Stimulated activated CD4-positive, alpha-beta T cell treated with anti-CD3 and anti-CD28 coated beads, TNF-alpha, amount 100 ng/mL, for 48 hours (primary cell): Measurements from ENCODE around the gene MS4A13.
"Not testable (repeated sequence)": the region's sequence is repeated elsewhere in the genome, so short reads cannot be mapped to it uniquely, and the experiment has no call there.

ENCODE experiments used
- DNase-seq, 3 donors: peaks; one replicate each; pipeline ENCODE4 v3.0.0-alpha.2; 2020; ENCODE audit warnings: low read depth in 3 of 3

The MS4A13 gene

GRCh38 chr11:60515144-60515855, at the start of gene MS4A13:
Gene MS4A13 (plus strand): TSS chr11:60515392. CDS start chr11:60518084, 2,692 bp downstream.
- DNase-seq: no peak

- DNase-seq: no peak
Measured at GRCh38 chr11:60468829-60469228, 46.4 kb upstream of the MS4A13 start.

GRCh38 chr11:60469723-60470122, 45.5 kb upstream of the MS4A13 start:
- DNase-seq: no peak

- DNase-seq: no peak
Measured at GRCh38 chr11:60477035-60477445, 38.2 kb upstream of the MS4A13 start.

GRCh38 chr11:60482361-60482760, 32.8 kb upstream of the MS4A13 start:
- no peak for DNase-seq

GRCh38 chr11:60485987-60486386, 29.2 kb upstream of the MS4A13 start:
- no peak for DNase-seq

- DNase-seq: no peak
Measured at GRCh38 chr11:60492488-60493009, 22.6 kb upstream of the MS4A13 start, which contains the start of gene MS4A12. Gene MS4A12 (plus strand): TSS chr11:60492778. CDS start chr11:60497319, 4,541 bp downstream.

GRCh38 chr11:60493454-60493853, 21.7 kb upstream of the MS4A13 start:
- DNase-seq: no peak

- no peak for DNase-seq
Measured at GRCh38 chr11:60498399-60498798, 16.8 kb upstream of the MS4A13 start.

GRCh38 chr11:60498853-60499252, 16.3 kb upstream of the MS4A13 start:
- DNase-seq: no peak

GRCh38 chr11:60500276-60500910, 14.8 kb upstream of the MS4A13 start:
- no peak for DNase-seq

GRCh38 chr11:60502221-60502775, 12.9 kb upstream of the MS4A13 start:
- no peak for DNase-seq

- no peak for DNase-seq
Measured at GRCh38 chr11:60504219-60504905, 10.8 kb upstream of the MS4A13 start.

- DNase-seq: not testable (repeated sequence)
Measured at GRCh38 chr11:60509609-60510008, 5.6 kb upstream of the MS4A13 start.

- DNase-seq: not testable (repeated sequence)
Measured at GRCh38 chr11:60510209-60510608, 5.0 kb upstream of the MS4A13 start.

- no peak for DNase-seq
Measured at GRCh38 chr11:60511393-60511792, 3.8 kb upstream of the MS4A13 start.

- DNase-seq: no peak
Measured at GRCh38 chr11:60512651-60513225, 2.5 kb upstream of the MS4A13 start.

- DNase-seq: no peak
Measured at GRCh38 chr11:60513496-60514460, 1.4 kb upstream of the MS4A13 start.

GRCh38 chr11:60528465-60528864, 13.3 kb downstream of the MS4A13 start:
- DNase-seq: no peak

GRCh38 chr11:60528934-60529333, 13.7 kb downstream of the MS4A13 start:
- no peak for DNase-seq
